HG03025 (cell line): ENCODE data around the gene PTN.

ENCODE experiments used
- ATAC-seq: cut with Tn5 transposase; IDR thresholded peaks from one replicate; pipeline ENCODE4 v1.9.1; 2021; ENCODE audit warnings: mild to moderate bottlenecking, moderate library complexity; ENCODE audit not compliant: unreplicated experiment, low FRiP score

Gene PTN

GRCh38 chr7:137325927-137326326 is 17.6 kb downstream of the PTN start:
- ATAC-seq = no peak

GRCh38 chr7:137324796-137325696 is 18.5 kb downstream of the PTN start:
- no peak for ATAC-seq

GRCh38 chr7:137316648-137317353 is 26.7 kb downstream of the PTN start:
- ATAC-seq = no peak

GRCh38 chr7:137313201-137313600 is 30.3 kb downstream of the PTN start:
- no peak for ATAC-seq

- ATAC-seq = no peak
Observed at GRCh38 chr7:137306748-137307147, 36.8 kb downstream of the PTN start.

- no peak for ATAC-seq
Observed at GRCh38 chr7:137305901-137306621, 37.5 kb downstream of the PTN start.

GRCh38 chr7:137304624-137305235 is 38.8 kb downstream of the PTN start:
- ATAC-seq = no peak

- ATAC-seq = no peak
Observed at GRCh38 chr7:137304165-137304564, 39.4 kb downstream of the PTN start.

- ATAC-seq = no peak
Observed at GRCh38 chr7:137302081-137302480, 41.5 kb downstream of the PTN start.

GRCh38 chr7:137298464-137298794 is 45.1 kb downstream of the PTN start:
- ATAC-seq = no peak

- ATAC-seq = no peak
Observed at GRCh38 chr7:137297551-137298463, 45.7 kb downstream of the PTN start.

GRCh38 chr7:137296576-137296975 is 47.0 kb downstream of the PTN start:
- ATAC-seq = no peak

GRCh38 chr7:137295739-137296324 is 47.7 kb downstream of the PTN start:
- no peak for ATAC-seq

- ATAC-seq = no peak
Observed at GRCh38 chr7:137289101-137289500, 54.4 kb downstream of the PTN start.

- ATAC-seq = no peak
Observed at GRCh38 chr7:137287651-137288258, 55.8 kb downstream of the PTN start.

GRCh38 chr7:137283153-137283552 is 60.4 kb downstream of the PTN start:
- ATAC-seq = no peak

- ATAC-seq = no peak
Observed at GRCh38 chr7:137282043-137282442, 61.5 kb downstream of the PTN start.

GRCh38 chr7:137276189-137276588 is 67.3 kb downstream of the PTN start:
- ATAC-seq = no peak

GRCh38 chr7:137272249-137272648 is 71.3 kb downstream of the PTN start:
- ATAC-seq = no peak
